Heart right ventricle (tissue), 16 donors: ENCODE data around the gene PACS1. TPM values are rescaled to one million over a fixed set of nuclear protein-coding genes. Genes with fewer than 3 reads are reported as not detected.
A peak's percentile ranks its signal among the peaks of the same experiment; 100 is the strongest.

Experiments
- ATAC-seq, 8 donors: fragments of 200-7000 bp; cut with Tn5 transposase; one replicate each; pipeline ENCODE4 v1.9.1; 2020; ENCODE audit warnings: mild to moderate bottlenecking in 8 of 8, moderate library complexity in 8 of 8, moderate number of reproducible peaks in 1 of 8
- DNase-seq, 2 donors: peaks; one replicate each; pipeline ENCODE4 v3.0.0-alpha.2; 2020
- H3K27ac ChIP-seq, 10 donors: fragments of 200-600 bp; sonication (generic) in 2 of 10; one replicate each; pipeline versions ENCODE4 v1.5.0 to v1.8.0; 2020 to 2022; ENCODE audit warnings: mild to moderate bottlenecking in 3 of 10
- H3K27me3 ChIP-seq, 7 donors: fragments of 200-600 bp; one replicate each; pipeline ENCODE4 v1.8.0; 2021 to 2022; ENCODE audit warnings: mild to moderate bottlenecking in 2 of 7
- H3K36me3 ChIP-seq, 9 donors: fragments of 200-600 bp; sonication (generic) in 1 of 9; one replicate each; pipeline versions ENCODE4 v1.5.0 to v1.8.0; 2020 to 2022; ENCODE audit warnings: mild to moderate bottlenecking in 2 of 9
- H3K4me1 ChIP-seq, 9 donors: fragments of 200-600 bp; sonication (generic) in 1 of 9; one replicate each; pipeline versions ENCODE4 v1.5.0 to v1.8.0; 2020 to 2022; ENCODE audit warnings: mild to moderate bottlenecking in 4 of 9
- H3K4me3 ChIP-seq, 10 donors: fragments of 200-600 bp; sonication (generic) in 2 of 10; one replicate each; pipeline versions ENCODE4 v1.5.0 to v1.8.0; 2020 to 2022; ENCODE audit warnings: mild to moderate bottlenecking in 7 of 10, moderate library complexity in 2 of 10
- H3K9me3 ChIP-seq, 11 donors: fragments of 200-600 bp in 10 of 11; sonication (generic) in 2 of 11; one replicate each; pipeline versions ENCODE4 v1.5.0 to v1.8.0; 2013 to 2022; ENCODE audit warnings: mild to moderate bottlenecking in 2 of 11, control low read depth in 1 of 11, moderate library complexity in 1 of 11
- CTCF ChIP-seq, 9 donors: fragments of 200-600 bp; sonication (generic) in 2 of 9; IDR thresholded peaks; one replicate each; pipeline versions ENCODE4 v1.5.0 to v1.8.0; 2021 to 2022; ENCODE audit warnings: antibody characterized with exemption in 9 of 9, mild to moderate bottlenecking in 5 of 9, moderate library complexity in 1 of 9
- WGBS, 2 donors: extraction: QIAGEN DNeasy Blood & Tissue Kit; methylation state at CpG; one replicate each; pipeline ENCODE4 v1.1.7; 2013; ENCODE audit warnings: inconsistent platforms in 1 of 2; 5-methylcytosine and 5-hydroxymethylcytosine counted together
- intact Hi-C, 10 donors: fragments of 100-400 bp; cut with DNase I; formaldehyde crosslinking; loops; one replicate each; pipeline versions ENCODE4 v1.11.1 to v1.14.2; 2022
- polyA plus RNA-seq, 2 donors: library from polyadenylated mRNA; stranded (reverse); fragments of 200-250 nt; gene quantifications; one replicate each; pipeline ENCODE4 v1.2.3, GENCODE V29; 2013
- total RNA-seq, 10 donors: library from RNA; stranded (reverse); fragmentation: NEBNext Ultra II Directional in 3 of 10; extraction: Animal tissue kit (Norgen Biotek cat#: 25700) in 3 of 10; gene quantifications; one replicate each; pipeline versions ENCODE4 v1.2.1 to v1.2.4, GENCODE V29; 2021 to 2023
- donor health status: Arrhythmogenic right ventricular cardiomyopathy.
- donor health status: ischemic (EF 13 %, LVEDD 7.1; RV severe dilation, severe dysfunction).
- donor health status: healthy with polysubstance abuse.
- donor health status: DM: no; HTN: yes; CAD: no.
- donor health status: DM: no; HTN: no; CAD: no.
- donor health status: ischemic (EF 25% LVEDD 6.9; RV normal size, moderate dysfunction).
- donor health status: ischemic (EF 25% LVEDD 5.7; RV mildly dilated, moderate dysfunction).
- donor health status: healthy.
- donor health status: DM: yes; HTN: yes; CAD: no.
- donor health status: Ischemic cardiomyopathy.
- donor health status: ischemic (EF 35%, LVEDD 5.7; RV mildly dilated, moderate dysfunction).
- donor health status: nonischemic (EF 11% LVEDD 7.7; RV severe dilation, severe dysfunction).
- donor health status: DM: yes; HTN: yes; CAD: no.
- donor health status: PGD.
- donor health status: ischemic (EF 29% LVEDD 5.4; RV normal size, mild dysfunction).
- donor health status: nonischemic (EF 23%, LVEDD 6.1; RV moderate dilation, normal function).

PACS1 gene
- total and polyA plus RNA-seq, 12 donors = 24.1 to 121 (median 69.7) TPM

- Histone ChIP-seq H3K4me1 (peaks cover 5 to 56% (median 39%) of the 10 kb centered on the region in 9 donors), H3K27ac (peak overlapping the region; percentile 82 to 98 (median 94)), H3K27me3 (peaks cover 7 to 25% (median 14%) of the 10 kb centered on the region in 7 donors), H3K9me3 (no peaks in the 10 kb centered on the region), H3K36me3 (peaks cover 0 to 15% (median 0%) of the 10 kb centered on the region in 9 donors), H3K4me3 (peak overlapping the region; percentile 63 to 98 (median 82))
- TF ChIP-seq CTCF (IDR thresholded peaks at IDR 0.05) = no peak
- peak in 1 of 8 donors; percentile 0 for ATAC-seq
- intact Hi-C loops = loop anchor here in 2 of 10 donors (10.0 kb wide), 1 partner anchor 63 kb away; no protein-coding TSS in a partner anchor
- WGBS, 2 donors = 41 to 43% methylated on average over 20 of the region's 20 CpGs
- DNase-seq = no peak
Observed at GRCh38 chr11:66287889-66288670, 218.0 kb downstream of the PACS1 start.

DNA sequence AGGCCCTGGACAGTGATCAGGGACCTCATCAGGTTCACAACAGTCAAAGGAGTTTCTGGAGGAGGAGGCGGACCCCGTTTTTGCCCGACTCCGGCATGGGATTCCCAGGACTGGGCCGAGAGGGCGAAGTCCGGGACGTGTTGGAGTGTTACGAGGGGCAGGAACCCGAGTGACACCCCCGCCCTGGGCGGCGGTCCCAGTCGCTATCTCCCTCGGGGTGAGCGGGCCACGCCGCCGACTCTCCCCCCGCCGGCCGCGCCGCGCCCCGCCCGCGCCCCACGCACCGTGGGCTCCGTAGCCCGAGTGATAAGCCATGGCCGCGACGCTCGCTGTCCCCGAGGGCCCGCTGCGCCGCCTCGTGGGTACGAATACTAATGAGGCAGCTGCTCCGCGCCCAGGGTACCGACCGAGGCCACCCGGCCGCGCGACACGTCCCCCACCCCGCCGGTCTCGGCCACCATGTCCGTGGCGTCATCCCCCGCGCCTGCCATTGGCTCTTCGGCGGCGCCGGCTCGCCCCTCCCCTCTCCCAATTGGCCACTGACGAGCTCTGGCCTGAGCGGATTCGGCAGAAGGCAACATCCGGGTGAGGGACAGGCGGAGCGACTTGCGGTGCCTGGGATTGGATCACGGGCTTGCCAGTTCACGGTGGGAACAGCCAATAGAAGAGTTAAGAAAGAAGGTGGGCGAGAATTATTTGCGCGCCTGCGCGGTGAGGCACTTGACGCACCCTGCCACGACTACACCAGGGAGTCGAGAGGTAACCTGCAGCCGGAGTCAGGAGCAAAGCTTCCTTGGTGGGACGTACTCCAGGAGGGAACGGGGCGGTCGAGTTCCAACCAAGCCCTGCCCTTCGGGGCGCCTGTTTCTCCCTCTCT lies 218.8 kb downstream of the PACS1 start, which contains the start of gene YIF1A:
YIF1A (minus strand) TSS at position 473 of the 877 bp plus-strand sequence; CDS start at position 315, 158 bp downstream.
- H3K9me3 ChIP-seq = no peaks in the 10 kb centered on the region
- intact Hi-C loops = loop anchor here in 3 of 10 donors (1.0 to 10.0 kb wide), 2 partner anchors 23 to 64 kb away; no protein-coding TSS in a partner anchor
- H3K4me1 ChIP-seq = peaks cover 5 to 55% (median 39%) of the 10 kb centered on the region in 9 donors

GRCh38 chr11:66289548-66290329 lies 219.7 kb downstream of the PACS1 start:
- Histone ChIP-seq H3K4me1 (peaks cover 5 to 54% (median 39%) of the 10 kb centered on the region in 9 donors), H3K36me3 (peaks cover 0 to 7% (median 0%) of the 10 kb centered on the region in 9 donors), H3K27ac (peak overlapping the region in 9 of 10 donors; percentile 82 to 98 (median 95)), H3K9me3 (no peaks in the 10 kb centered on the region), H3K4me3 (peak overlapping the region; percentile 26 to 98 (median 82)), H3K27me3 (peaks cover 17 to 42% (median 30%) of the 10 kb centered on the region in 7 donors)
- DNase-seq (peak; percentile 71 to 78), ATAC-seq (peak; percentile 32 to 76 (median 61))
- intact Hi-C loops = loop anchor here in 3 of 10 donors (1.0 to 10.0 kb wide), 2 partner anchors 23 to 65 kb away; no protein-coding TSS in a partner anchor
- 9 to 10% methylated on average over 35 to 36 of the region's 36 CpGs for WGBS, 2 donors
- no peak for TF ChIP-seq CTCF (IDR thresholded peaks at IDR 0.05)

More for the DNA sequence above, 218.8 kb downstream of the PACS1 start, which contains the start of gene YIF1A:
- WGBS, 2 donors = 0% methylated on average over 85 to 87 of the region's 87 CpGs
- Histone ChIP-seq H3K4me3 (peak within 1 kb of the TSS; percentile 63 to 98 (median 82)), H3K27ac (peak within 1 kb of the TSS; percentile 82 to 98 (median 94)), H3K36me3 (peaks cover 0 to 15% (median 0%) of the 10 kb centered on the region in 9 donors), H3K27me3 (peaks cover 13 to 34% (median 22%) of the 10 kb centered on the region in 7 donors)
- DNase-seq (peak; percentile 98 to 99), ATAC-seq (peak; percentile 92 to 98 (median 97))
- TF ChIP-seq CTCF (IDR thresholded peaks at IDR 0.05) = peak in 3 of 9 donors; percentile 28 to 45 (median 31)
